ENCODE data around the gene MAP2K1.

Gene MAP2K1

DNA sequence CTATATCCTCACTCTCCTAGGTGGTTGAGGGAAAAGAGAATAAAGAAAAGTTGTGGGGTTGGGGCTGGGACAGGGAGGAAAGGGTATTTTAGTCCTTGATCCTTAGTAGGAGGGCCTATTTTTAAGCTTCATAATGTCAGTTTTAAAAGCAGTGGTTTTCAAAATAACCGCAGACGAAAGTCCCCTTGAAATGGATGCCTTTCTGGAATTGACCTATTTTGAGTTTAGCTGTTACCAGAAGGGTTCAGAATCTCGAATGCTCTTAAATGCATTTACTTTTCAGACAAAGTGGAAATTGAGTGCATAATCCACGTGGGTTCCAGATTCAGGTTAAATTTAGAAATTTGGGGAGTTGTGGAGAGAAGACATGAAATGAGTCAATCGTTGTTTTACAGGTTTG, 16.6 kb downstream of the MAP2K1 start:
- FAIRE-seq, result no peak
- TF ChIP-seq POLR2A (IDR thresholded peaks at IDR 0.05; ENCODE audit: low read depth, low read length), result no peak
- no peak for DNase-seq (ENCODE audit: insufficient read length, low spot score)

- no peak for TF ChIP-seq POLR2A (IDR thresholded peaks at IDR 0.05; ENCODE audit: low read depth, low read length)
Observed at GRCh38 chr15:66404122-66404521, 17.4 kb downstream of the MAP2K1 start.

DNA sequence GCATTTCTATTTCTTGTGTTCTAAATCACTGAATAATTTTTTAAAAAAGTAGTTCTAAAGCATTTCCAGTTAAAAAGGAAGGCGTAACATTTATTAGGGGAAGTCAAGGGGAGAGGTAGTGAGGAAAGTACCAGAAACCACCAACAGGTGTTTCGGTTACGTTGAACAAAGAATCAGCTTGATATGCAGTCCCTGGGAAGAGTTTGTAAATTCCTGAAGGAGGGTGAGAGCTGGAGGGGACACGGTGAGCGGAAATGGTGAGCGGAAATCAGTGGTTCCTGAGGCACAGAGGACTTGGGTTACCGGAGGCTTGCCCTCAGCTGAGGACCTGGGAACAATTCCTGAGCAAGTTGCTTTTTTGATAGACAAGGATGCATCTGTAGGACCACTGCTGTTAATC, 17.8 kb downstream of the MAP2K1 start:
- TF ChIP-seq POLR2A (IDR thresholded peaks at IDR 0.05; ENCODE audit: low read depth, low read length), result no peak
- FAIRE-seq, result no peak
- no peak for DNase-seq (ENCODE audit: insufficient read length, low spot score)

More at GRCh38 chr15:66404122-66404521, 17.4 kb downstream of the MAP2K1 start:
- DNase-seq (ENCODE audit: insufficient read length, low spot score) (no peak), FAIRE-seq (no peak)

DNA sequence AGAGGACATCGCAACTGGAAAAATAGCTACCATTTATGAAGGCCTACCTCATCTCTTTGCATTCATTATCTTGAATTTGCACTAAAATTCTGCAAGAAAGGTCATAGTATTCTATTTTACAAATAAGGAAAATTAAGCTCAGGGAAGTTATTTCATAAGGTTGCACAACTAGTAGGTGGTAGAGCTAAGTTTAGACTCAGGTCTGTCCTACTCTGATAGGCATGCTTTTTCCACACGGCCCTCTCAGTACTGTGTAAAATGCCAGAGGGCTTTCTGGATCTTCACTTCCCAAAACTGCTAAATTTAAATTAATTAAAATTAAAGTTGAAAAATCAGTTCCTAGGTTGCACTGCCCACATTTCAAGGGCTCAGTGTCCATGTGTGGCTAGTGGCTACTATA, 18.3 kb downstream of the MAP2K1 start:
- FAIRE-seq (no peak), DNase-seq (ENCODE audit: insufficient read length, low spot score) (no peak)
- no peak for TF ChIP-seq POLR2A (IDR thresholded peaks at IDR 0.05; ENCODE audit: low read depth, low read length)

DNA sequence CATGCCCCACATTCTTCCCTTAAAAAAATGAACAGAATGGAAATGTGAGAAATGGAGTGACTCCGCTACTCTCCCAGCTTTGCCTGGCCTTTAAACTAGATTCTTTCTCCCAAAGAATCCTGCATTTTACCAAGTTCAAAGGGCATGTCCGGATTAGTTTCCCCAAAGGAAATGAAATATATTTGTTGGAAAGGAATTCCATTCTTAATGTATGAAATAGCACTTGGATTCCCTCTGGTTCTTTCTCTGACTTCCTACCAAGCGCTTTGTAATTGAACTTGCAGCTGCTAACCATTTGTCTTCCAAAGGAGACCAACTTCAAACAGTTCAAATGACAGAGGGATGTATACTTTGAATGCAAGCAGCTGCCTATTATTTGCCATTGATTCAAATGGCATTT, 18.9 kb downstream of the MAP2K1 start:
- TF ChIP-seq POLR2A (IDR thresholded peaks at IDR 0.05; ENCODE audit: low read depth, low read length), result no peak
- FAIRE-seq, result no peak
- no peak for DNase-seq (ENCODE audit: insufficient read length, low spot score)

DNA sequence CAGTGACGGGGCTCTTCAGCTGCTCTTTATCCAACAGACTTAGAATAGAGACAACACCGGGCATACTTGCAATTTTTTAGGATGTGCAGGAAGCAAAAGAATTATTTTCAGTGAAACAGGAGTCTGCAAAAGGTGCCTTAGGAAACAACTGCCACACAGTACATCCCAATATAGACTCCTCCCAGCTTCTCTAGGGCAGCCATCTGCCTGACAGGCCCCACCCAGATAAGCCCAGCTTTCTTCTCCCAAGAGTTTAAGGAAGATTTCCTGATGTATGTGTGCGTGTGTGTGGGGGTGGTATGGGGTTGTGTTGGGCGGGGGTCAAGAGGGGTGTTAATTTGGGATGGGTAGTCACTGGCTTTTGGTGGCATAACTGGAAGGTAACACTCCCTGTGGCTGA, 21.5 kb downstream of the MAP2K1 start:
- DNase-seq (ENCODE audit: insufficient read length, low spot score) (no peak), FAIRE-seq (no peak)
- TF ChIP-seq POLR2A (IDR thresholded peaks at IDR 0.05; ENCODE audit: low read depth, low read length), result no peak

DNA sequence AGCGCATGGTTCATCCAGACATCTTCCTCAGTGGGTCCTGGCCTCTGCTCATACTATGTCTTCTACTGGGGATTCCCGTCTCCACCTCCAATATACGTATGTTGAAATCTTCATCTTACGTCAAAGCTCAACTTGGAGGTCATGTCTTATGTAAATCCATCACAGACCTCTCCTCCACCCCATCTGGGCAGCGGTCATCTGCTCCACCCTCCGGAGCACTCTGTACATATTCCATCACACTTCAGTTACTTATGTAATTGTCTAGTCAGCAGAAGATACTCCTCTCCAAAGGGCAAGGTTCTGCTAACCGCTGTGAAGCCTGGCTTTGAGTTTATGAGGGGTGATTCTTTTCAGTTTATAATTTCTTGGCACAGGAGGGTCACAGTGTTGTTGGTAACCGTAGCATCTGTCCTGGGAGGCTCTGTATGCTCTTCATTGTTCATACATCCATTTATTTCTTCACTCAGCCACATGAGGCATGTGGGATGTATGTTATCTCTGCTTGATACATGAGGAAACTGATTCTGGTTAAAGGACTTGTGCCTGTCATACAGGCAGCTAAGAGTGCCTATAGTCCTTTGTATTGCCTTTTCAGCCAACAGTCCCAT, 22.1 kb downstream of the MAP2K1 start:
- FAIRE-seq, result no peak
- TF ChIP-seq POLR2A (IDR thresholded peaks at IDR 0.05; ENCODE audit: low read depth, low read length), result no peak
- no peak for DNase-seq (ENCODE audit: insufficient read length, low spot score)

DNA sequence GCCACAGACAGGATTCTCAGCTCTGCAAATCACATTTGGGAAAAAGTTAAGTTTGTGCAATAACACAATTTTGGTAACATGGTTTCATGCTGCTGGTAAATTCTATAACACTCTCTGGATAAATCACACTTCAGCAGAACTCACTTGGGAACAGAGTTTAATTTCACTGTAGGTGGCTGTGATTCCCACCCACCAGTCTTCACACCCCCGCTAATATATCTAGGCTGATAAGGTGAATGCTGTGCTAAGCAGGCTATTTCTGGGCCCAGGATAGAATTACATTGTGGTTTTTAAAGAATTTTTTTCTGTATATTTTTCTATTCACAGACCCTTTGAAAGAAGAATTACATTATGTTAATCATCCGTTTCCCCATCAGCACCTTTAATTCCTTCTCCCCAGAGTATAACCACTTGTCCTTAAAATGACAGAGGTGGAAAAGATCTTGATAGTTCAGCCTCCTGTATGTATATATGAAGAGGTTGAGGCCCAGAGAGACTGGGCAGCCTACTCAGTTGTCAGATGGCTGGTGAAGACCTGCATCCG, 22.9 kb downstream of the MAP2K1 start:
- FAIRE-seq (no peak), DNase-seq (ENCODE audit: insufficient read length, low spot score) (no peak)
- TF ChIP-seq POLR2A (IDR thresholded peaks at IDR 0.05; ENCODE audit: low read depth, low read length), result no peak

- TF ChIP-seq POLR2A (IDR thresholded peaks at IDR 0.05; ENCODE audit: low read depth, low read length), result no peak
- FAIRE-seq, result no peak
- DNase-seq (ENCODE audit: insufficient read length, low spot score), result no peak
Observed at GRCh38 chr15:66411190-66411589, 24.5 kb downstream of the MAP2K1 start.

- FAIRE-seq (no peak), DNase-seq (ENCODE audit: insufficient read length, low spot score) (no peak)
- no peak for TF ChIP-seq POLR2A (IDR thresholded peaks at IDR 0.05; ENCODE audit: low read depth, low read length)
Observed at GRCh38 chr15:66412220-66412619, 25.5 kb downstream of the MAP2K1 start.

DNA sequence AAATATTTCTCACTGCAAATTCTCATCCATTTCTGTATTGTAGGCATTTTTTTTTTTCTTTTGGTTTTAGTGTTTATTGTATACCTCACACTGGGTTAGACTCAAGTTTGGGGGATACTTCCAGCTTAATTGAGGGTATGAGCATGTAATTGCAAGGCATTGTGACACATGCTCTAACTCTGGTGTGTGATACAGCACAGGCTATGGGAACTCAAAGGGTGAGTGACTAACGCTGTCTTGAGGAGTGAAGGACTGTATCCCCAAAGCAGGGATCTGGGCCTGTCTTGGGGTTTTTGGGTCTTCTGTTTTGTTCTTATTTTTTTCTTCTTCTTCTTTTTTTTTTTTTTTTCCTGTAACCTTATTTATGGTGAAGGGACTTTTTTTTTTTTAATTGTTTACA, 26.9 kb downstream of the MAP2K1 start:
- DNase-seq (ENCODE audit: insufficient read length, low spot score), result no peak
- FAIRE-seq, result no peak
- no peak for TF ChIP-seq POLR2A (IDR thresholded peaks at IDR 0.05; ENCODE audit: low read depth, low read length)

- DNase-seq (ENCODE audit: insufficient read length, low spot score) (no peak), FAIRE-seq (no peak)
- TF ChIP-seq POLR2A (IDR thresholded peaks at IDR 0.05; ENCODE audit: low read depth, low read length), result no peak
Observed at GRCh38 chr15:66415360-66415759, 28.6 kb downstream of the MAP2K1 start.

- no peak for TF ChIP-seq POLR2A (IDR thresholded peaks at IDR 0.05; ENCODE audit: low read depth, low read length)
- DNase-seq (ENCODE audit: insufficient read length, low spot score), result no peak
- FAIRE-seq, result no peak
Observed at GRCh38 chr15:66417736-66418135, 31.0 kb downstream of the MAP2K1 start.

GRCh38 chr15:66419471-66419870, 32.8 kb downstream of the MAP2K1 start:
- no peak for FAIRE-seq
- TF ChIP-seq POLR2A (IDR thresholded peaks at IDR 0.05; ENCODE audit: low read depth, low read length), result no peak
- no peak for DNase-seq (ENCODE audit: insufficient read length, low spot score)

DNA sequence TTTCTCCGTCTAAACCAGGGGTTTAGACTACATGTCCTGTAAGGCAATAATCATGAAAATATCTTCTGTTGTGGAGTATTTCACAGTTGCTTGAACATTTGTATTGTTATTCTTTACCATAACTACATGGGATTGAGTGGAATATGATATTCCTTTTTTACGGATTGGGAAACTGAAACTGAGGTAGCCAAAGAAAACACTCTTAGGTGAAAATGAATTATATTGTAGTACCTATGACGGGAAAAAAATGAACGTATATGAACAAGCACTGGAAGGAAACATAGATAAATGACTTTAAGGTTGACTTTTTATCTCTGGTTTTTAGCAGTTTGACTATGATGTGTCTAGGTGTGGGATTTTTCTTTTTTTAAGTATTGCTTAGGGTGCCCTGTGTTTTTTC, 35.6 kb downstream of the MAP2K1 start:
- DNase-seq (ENCODE audit: insufficient read length, low spot score) (no peak), FAIRE-seq (no peak)
- no peak for TF ChIP-seq POLR2A (IDR thresholded peaks at IDR 0.05; ENCODE audit: low read depth, low read length)

DNA sequence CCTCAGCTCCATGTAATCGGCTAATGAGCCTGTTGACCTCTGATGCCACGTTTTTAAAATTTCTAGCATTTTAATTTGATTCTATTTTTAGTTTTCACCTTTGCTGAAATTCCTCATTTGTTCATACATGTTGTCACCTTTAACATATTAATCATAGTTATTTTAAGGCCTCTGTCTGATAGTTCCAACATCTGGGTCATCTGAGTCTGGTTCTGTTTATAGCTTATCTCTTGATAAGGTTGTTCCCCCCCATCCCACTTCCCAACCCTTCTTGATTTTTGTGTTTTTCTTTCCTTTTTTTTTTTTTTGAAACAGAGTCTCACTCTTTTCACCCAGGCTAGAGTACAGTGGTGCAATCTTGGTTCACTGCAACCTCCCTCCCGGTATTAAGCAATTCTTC, 36.4 kb downstream of the MAP2K1 start:
- FAIRE-seq, result no peak
- no peak for TF ChIP-seq POLR2A (IDR thresholded peaks at IDR 0.05; ENCODE audit: low read depth, low read length)
- DNase-seq (ENCODE audit: insufficient read length, low spot score), result no peak
